GM18511 (cell line): ENCODE measurements around the gene RUFY3.
"Not testable (repeated sequence)": the region's sequence is repeated elsewhere in the genome, so short reads cannot be mapped to it uniquely, and the experiment has no call there.

Experiments
- ATAC-seq: cut with Tn5 transposase; IDR thresholded peaks from one replicate; pipeline ENCODE4 v1.9.1; 2021; ENCODE audit warnings: mild to moderate bottlenecking, moderate library complexity; ENCODE audit not compliant: unreplicated experiment

RUFY3 gene

DNA sequence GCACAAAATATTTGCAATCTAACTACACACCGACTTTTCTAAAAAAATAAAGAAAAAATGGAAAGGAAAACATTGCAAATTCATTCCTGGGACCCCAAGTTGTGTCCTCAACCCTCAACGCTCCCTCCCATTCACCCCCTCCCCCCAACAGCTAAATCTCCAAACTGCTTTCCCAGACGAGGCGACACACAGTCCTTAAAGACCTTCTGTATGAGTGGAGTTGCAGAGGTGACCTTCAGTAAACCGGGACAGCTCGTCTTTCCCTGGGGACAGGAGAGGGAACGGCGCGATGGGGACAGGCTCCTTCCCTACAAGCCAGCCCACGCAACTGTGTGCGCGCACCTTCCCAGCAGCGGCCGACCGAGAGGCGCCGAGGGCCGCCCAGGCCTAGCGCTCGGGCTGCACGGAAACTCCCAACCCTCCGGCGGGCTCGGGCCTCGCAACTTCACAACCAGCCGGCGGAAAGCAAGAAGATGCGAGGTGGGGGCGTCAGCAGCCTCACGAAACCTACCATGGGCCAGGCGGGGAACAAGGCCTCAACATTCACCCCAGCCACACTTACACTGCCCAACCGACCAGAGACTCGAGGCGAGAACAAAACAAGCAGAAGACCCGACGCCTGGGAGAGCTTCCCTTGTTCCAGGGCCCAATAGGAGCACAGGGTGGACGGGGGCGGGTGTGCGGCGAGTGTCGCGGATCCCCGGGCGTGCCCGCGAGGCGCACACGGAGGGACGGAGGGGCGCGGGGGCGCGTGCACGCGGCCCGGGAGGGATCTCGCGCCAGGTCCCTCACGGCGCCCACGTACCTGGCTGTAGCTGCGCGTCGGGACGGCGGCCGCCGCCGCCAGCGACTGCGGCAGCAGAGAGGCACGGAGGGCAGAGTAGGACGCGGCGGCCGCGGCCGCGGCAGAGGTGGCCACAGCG, 117.2 kb downstream of the RUFY3 start:
- ATAC-seq: peak; percentile 61

DNA sequence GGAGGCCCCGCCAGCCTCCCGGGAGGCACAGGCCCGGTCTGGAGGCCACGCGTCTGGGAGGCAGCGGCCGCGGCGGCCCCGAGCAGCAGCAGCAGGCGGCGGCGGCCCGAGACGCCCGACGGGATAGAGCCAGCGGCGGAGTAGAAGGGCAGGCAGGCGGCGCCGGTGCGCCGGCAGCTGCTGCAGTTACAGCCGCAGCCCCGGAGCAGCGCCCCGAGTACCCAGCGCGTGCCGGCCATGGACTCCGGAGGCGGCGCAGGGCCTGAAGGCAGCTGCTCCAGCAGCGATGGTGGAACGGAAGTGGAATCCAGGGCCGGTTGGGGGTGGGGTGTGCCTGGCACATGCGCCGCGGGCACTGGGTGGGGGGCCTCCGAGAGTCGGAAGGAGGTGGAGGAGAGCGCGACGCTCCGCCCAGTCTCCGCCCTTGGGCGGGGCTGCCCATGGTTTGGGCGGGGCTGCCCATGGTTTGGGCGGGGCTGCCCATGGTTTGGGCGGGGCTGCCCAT, 117.9 kb downstream of the RUFY3 start, which contains the start of gene GRSF1:
Gene GRSF1 (minus strand): TSS at position 302 of the 505 bp plus-strand sequence. CDS start 63 bp downstream, at position 239.
- peak; percentile 63 for ATAC-seq

- ATAC-seq: not testable (repeated sequence)
Observed at GRCh38 chr4:70840137-70840536, 118.4 kb downstream of the RUFY3 start.

GRCh38 chr4:70840631-70841030, 118.9 kb downstream of the RUFY3 start:
- ATAC-seq: not testable (repeated sequence)

- no peak for ATAC-seq
Observed at GRCh38 chr4:70841211-70841610, 119.4 kb downstream of the RUFY3 start.

GRCh38 chr4:70841951-70842350, 120.2 kb downstream of the RUFY3 start:
- ATAC-seq: no peak

DNA sequence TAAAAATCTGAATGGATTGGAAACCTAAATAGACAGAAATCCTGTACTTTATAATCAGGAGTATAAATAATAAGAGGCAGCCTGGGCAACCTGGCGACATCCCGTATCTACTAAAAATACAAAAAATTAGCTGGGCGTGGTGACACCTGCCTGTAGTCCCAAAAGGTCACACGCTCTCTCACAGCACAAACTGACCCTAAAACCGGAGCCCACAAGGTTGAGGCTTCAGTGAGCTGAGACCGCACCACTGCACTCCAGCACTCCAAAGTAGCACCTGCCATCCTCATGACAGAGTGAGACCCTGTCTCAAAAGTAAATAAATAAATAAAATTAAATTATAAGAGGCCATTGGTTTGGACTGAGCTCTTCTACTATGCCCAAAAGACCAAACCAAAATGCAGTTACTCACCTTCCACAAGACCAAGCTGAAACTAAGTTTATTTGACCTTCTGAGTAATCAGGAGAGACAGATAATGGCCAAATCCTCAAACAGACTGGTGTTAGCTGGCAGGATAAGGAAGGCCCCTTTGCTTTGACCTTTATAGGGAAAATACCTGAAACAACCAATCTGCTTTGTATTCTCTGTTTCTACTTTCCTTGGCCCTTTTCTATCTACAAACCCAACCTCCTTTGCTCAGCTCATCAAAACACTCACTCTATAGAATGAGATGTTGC, 121.1 kb downstream of the RUFY3 start:
- ATAC-seq: peak; percentile 37

DNA sequence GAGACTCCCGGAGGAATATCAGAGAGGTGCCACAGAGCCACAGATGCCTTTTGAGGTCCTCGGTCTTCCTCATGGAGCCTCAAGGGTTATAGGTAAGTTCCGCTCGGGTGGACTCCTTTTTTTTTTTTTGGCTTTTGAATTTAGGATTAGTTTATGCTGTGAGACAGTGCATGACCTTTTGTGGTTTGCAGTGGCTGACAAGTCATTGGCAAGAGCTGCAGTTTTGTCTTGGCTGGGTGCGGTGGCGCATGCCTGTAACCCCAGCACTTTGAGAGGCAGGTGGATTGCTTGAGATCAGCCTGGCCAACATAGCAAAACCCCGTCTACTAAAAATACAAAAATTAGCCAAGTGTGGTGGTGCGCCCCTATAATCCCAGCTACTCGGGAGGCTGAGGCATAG, 122.4 kb downstream of the RUFY3 start:
- no peak for ATAC-seq

DNA sequence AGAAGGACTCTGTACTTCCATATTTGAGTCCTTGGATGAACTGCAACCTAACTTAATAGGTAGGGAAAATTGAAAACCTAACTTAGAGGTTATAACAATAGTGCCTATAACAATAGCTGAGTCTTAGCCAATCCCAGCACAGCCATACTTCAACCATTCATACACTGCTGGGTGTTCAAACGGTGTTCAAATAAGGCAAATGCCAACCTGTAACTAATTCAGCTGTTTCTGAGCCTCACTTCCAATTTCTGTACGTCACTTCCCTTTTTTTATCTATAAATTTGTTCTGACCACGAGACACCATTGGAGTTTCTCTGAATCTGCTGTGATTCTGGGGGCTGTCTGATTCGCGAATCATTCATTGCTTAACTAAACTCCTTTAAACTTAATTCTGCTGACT, 127.5 kb downstream of the RUFY3 start:
- no peak for ATAC-seq

DNA sequence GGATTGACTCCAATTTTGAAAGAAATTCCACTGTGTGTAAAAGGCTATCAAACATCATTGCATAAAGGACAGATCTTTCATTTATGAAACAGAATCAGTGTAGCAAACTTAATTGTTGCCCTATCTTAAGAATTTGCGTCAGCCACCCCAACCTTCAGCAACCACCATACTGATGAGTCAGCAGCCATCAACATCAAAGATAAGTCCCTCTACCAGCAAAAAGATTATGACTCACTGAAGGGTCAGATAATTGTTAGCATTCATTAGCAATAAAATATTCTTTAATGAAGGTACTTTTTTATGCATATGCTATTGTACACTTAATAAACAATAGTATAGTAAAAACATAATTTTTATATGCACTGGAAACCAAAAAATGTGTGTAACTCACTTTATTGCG, 133.7 kb downstream of the RUFY3 start:
- no peak for ATAC-seq
